CD14-positive monocyte (primary cell): Measurements from ENCODE around the gene POP4. TPM values are rescaled to one million over a fixed set of nuclear protein-coding genes. Genes with fewer than 3 reads are reported as not detected.

Source experiments
- DNase-seq, 3 donors: peaks; one replicate each; pipeline ENCODE4 v3.0.0-alpha.2; 2011 to 2022
- H2AFZ ChIP-seq: 2 replicates; pipeline ENCODE4 v1.6.0; 2012; ENCODE audit warnings: mild to moderate bottlenecking, low read depth, low read length, inconsistent platforms; ENCODE audit not compliant: insufficient read depth, poor library complexity, severe bottlenecking
- H3K27ac ChIP-seq, 2 donors: 1 replicate in 1 of 2; 2 replicates in 1 of 2; pipeline ENCODE4 v1.5.1; 2012 to 2013; ENCODE audit warnings: low read length in 2 of 2, control low read depth in 1 of 2, inconsistent platforms in 1 of 2, low read depth in 1 of 2, mild to moderate bottlenecking in 1 of 2
- H3K27me3 ChIP-seq, 2 donors: one replicate each; pipeline versions ENCODE4 v1.6.0 to v1.6.1; 2011 to 2013; ENCODE audit warnings: low read length in 2 of 2; ENCODE audit not compliant: control insufficient read depth in 2 of 2, insufficient read depth in 2 of 2
- H3K36me3 ChIP-seq, 2 donors: replicated peaks in 1 of 2; 1 replicate in 1 of 2; 2 replicates in 1 of 2; pipeline versions ENCODE4 v1.5.1 to v1.6.1; 2012 to 2013; ENCODE audit warnings: low read length in 2 of 2, control low read depth in 1 of 2, inconsistent platforms in 1 of 2, mild to moderate bottlenecking in 1 of 2; ENCODE audit not compliant: insufficient read depth in 2 of 2, control insufficient read depth in 1 of 2
- H3K4me1 ChIP-seq, 2 donors: 1 replicate in 1 of 2; 2 replicates in 1 of 2; pipeline versions ENCODE4 v1.5.1 to v1.6.1; 2012 to 2013; ENCODE audit warnings: low read length in 2 of 2, control low read depth in 1 of 2, inconsistent platforms in 1 of 2, mild to moderate bottlenecking in 1 of 2, moderate library complexity in 1 of 2; ENCODE audit not compliant: insufficient read depth in 2 of 2, control insufficient read depth in 1 of 2
- H3K4me2 ChIP-seq: replicated peaks from 2 replicates; pipeline ENCODE3; 2012; ENCODE audit warnings: low read length, moderate library complexity, mild to moderate bottlenecking; ENCODE audit not compliant: poor library complexity, severe bottlenecking; ENCODE audit errors: extremely low read depth
- H3K4me3 ChIP-seq, 3 experiments: fragments of 200-600 bp in 1 of 3; sonication (generic) in 1 of 3; replicated peaks in 1 of 3; 1 replicate in 2 of 3; 2 replicates in 1 of 3; pipeline ENCODE4 v1.5.1; 2011 to 2013; ENCODE audit warnings: low read length in 3 of 3, mild to moderate bottlenecking in 3 of 3, control low read depth in 2 of 3, low read depth in 2 of 3, inconsistent platforms in 1 of 3, moderate library complexity in 1 of 3
- H3K79me2 ChIP-seq: 2 replicates; pipeline ENCODE4 v1.6.0; 2012; ENCODE audit warnings: mild to moderate bottlenecking, control low read depth, inconsistent platforms, low read length, moderate library complexity; ENCODE audit not compliant: insufficient read depth
- H3K9ac ChIP-seq: 2 replicates; pipeline ENCODE4 v1.6.0; 2017; ENCODE audit warnings: low read length, mild to moderate bottlenecking; ENCODE audit not compliant: insufficient read depth, poor library complexity, severe bottlenecking
- H3K9me3 ChIP-seq, 2 donors: replicated peaks in 1 of 2; 1 replicate in 1 of 2; 2 replicates in 1 of 2; pipeline versions ENCODE4 v1.5.1 to v1.6.1; 2012 to 2013; ENCODE audit warnings: low read length in 2 of 2, control low read depth in 1 of 2; ENCODE audit not compliant: control insufficient read depth in 1 of 2, insufficient read depth in 1 of 2
- H4K20me1 ChIP-seq: 2 replicates; pipeline ENCODE4 v1.6.0; 2012; ENCODE audit warnings: mild to moderate bottlenecking, low read length, control low read depth, moderate library complexity; ENCODE audit not compliant: insufficient read depth
- H3K27ac Mint-ChIP-seq, 7 donors: one replicate each; pipeline ENCODE4 v1.8.0; 2020; ENCODE audit warnings: mild to moderate bottlenecking in 7 of 7, mixed read lengths in 7 of 7, moderate library complexity in 6 of 7, inconsistent platforms in 2 of 7
- H3K27me3 Mint-ChIP-seq, 3 donors: one replicate each; pipeline ENCODE4 v1.8.0; 2021 to 2022; ENCODE audit warnings: low read depth in 3 of 3, mild to moderate bottlenecking in 3 of 3, mixed read lengths in 3 of 3, moderate library complexity in 3 of 3, inconsistent platforms in 1 of 3
- H3K36me3 Mint-ChIP-seq, 2 donors: one replicate each; pipeline ENCODE4 v1.8.0; 2020; ENCODE audit warnings: mixed read lengths in 2 of 2, inconsistent platforms in 1 of 2, mild to moderate bottlenecking in 1 of 2
- H3K4me1 Mint-ChIP-seq: one replicate; pipeline ENCODE4 v1.8.0; 2020; ENCODE audit warnings: mild to moderate bottlenecking, mixed read lengths
- H3K4me3 Mint-ChIP-seq, 2 donors: one replicate each; pipeline ENCODE4 v1.8.0; 2020; ENCODE audit warnings: mild to moderate bottlenecking in 2 of 2, mixed read lengths in 2 of 2, moderate library complexity in 1 of 2
- H3K9me3 Mint-ChIP-seq, 7 donors: one replicate each; pipeline ENCODE4 v1.8.0; 2020 to 2022; ENCODE audit warnings: mixed read lengths in 7 of 7, mild to moderate bottlenecking in 6 of 7, moderate library complexity in 6 of 7, inconsistent platforms in 2 of 7
- CTCF ChIP-seq: fragments of 200-600 bp; IDR thresholded peaks from one replicate; pipeline ENCODE4 v1.8.0; 2022; ENCODE audit warnings: antibody characterized with exemption, mild to moderate bottlenecking
- WGBS: methylation state at CpG from one replicate; pipeline ENCODE4 v1.1.5; 2013; ENCODE audit warnings: missing lambda C conversion rate; ENCODE audit not compliant: insufficient coverage; 5-methylcytosine and 5-hydroxymethylcytosine counted together
- intact Hi-C, 2 donors: fragments of 100-400 bp; cut with micrococcal nuclease; formaldehyde crosslinking; loops; one replicate each; pipeline versions ENCODE4 v1.15.0 to v1.15.1; 2023
- polyA plus RNA-seq, 3 donors: library from polyadenylated mRNA; depleted of rRNA in 1 of 3; unstranded in 2 of 3; stranded (reverse) in 1 of 3; fragments of 300-500 nt in 2 of 3; fragments of >200 nt in 1 of 3; fragmentation: Illumina TruSeq in 2 of 3; gene quantifications; 1 replicate in 2 of 3; 2 replicates in 1 of 3; pipeline ENCODE4 v1.2.3, GENCODE V29; 2012 to 2021

POP4 gene
- polyA plus RNA-seq, 3 donors = 49.9 to 162 (median 161) TPM

GRCh38 chr19:29588095-29588494, 18.0 kb upstream of the POP4 start:
- H3K4me1 Mint-ChIP-seq = no peaks in the 10 kb centered on the region
- 80% methylated on average over 1 of the region's 2 CpGs for WGBS
- no peaks in the 10 kb centered on the region for H3K36me3 ChIP-seq
- no peak for DNase-seq
- H3K9ac ChIP-seq = no peak overlapping the region
- no peak overlapping the region for H2AFZ ChIP-seq
- no peaks in the 10 kb centered on the region for H3K79me2 ChIP-seq
- peaks cover 0 to 4% of the 10 kb centered on the region in 2 donors for H3K9me3 ChIP-seq
- H3K4me3 ChIP-seq = no peak overlapping the region
- no peak overlapping the region for H3K4me3 Mint-ChIP-seq
- H3K4me1 ChIP-seq = no peaks in the 10 kb centered on the region
- intact Hi-C loops = no loop called here
- TF ChIP-seq CTCF = no peak
- no peaks in the 10 kb centered on the region for H3K27me3 ChIP-seq
- no peak overlapping the region for H3K27ac Mint-ChIP-seq
- no peaks in the 10 kb centered on the region for H3K36me3 Mint-ChIP-seq
- H4K20me1 ChIP-seq = no peaks in the 10 kb centered on the region
- no peak overlapping the region for H3K4me2 ChIP-seq
- peaks cover 0 to 20% (median 9%) of the 10 kb centered on the region in 7 donors for H3K9me3 Mint-ChIP-seq
- H3K27me3 Mint-ChIP-seq = peaks cover 10 to 13% (median 11%) of the 10 kb centered on the region in 3 donors
- H3K27ac ChIP-seq = no peak overlapping the region

GRCh38 chr19:29590278-29590677, 15.8 kb upstream of the POP4 start:
- H3K36me3 ChIP-seq = no peaks in the 10 kb centered on the region
- H3K9ac ChIP-seq = no peak overlapping the region
- no peaks in the 10 kb centered on the region for H3K27me3 ChIP-seq
- Mint-ChIP-seq H3K27me3 (peaks cover 11 to 17% (median 16%) of the 10 kb centered on the region in 3 donors), H3K36me3 (no peaks in the 10 kb centered on the region), H3K4me3 (no peak overlapping the region), H3K27ac (no peak overlapping the region), H3K9me3 (peaks cover 0 to 20% (median 9%) of the 10 kb centered on the region in 7 donors), H3K4me1 (no peaks in the 10 kb centered on the region)
- peaks cover 0 to 4% of the 10 kb centered on the region in 2 donors for H3K9me3 ChIP-seq
- H3K4me2 ChIP-seq = no peak overlapping the region
- intact Hi-C loops = no loop called here
- no peaks in the 10 kb centered on the region for H4K20me1 ChIP-seq
- H3K79me2 ChIP-seq = no peaks in the 10 kb centered on the region
- H3K27ac ChIP-seq = no peak overlapping the region
- no peaks in the 10 kb centered on the region for H3K4me1 ChIP-seq
- H3K4me3 ChIP-seq = no peak overlapping the region
- WGBS = 80% methylated on average over 3 of the region's 5 CpGs
- no peak for TF ChIP-seq CTCF
- H2AFZ ChIP-seq = no peak overlapping the region
- no peak for DNase-seq
